ENCODE measurements around the gene DNAJC7. TPM values are rescaled to one million over a fixed set of nuclear protein-coding genes. Genes with fewer than 3 reads are reported as not detected.
"Not testable (repeated sequence)": the region's sequence is repeated elsewhere in the genome, so short reads cannot be mapped to it uniquely, and the experiment has no call there.

The DNAJC7 gene
- total RNA-seq, 2 experiments from 2014 or later: 79.7 to 80.9 TPM

- CTCF ChIA-PET: interaction anchor here (0.6 to 13.7 kb wide), 14 partner anchors 11 to 512 kb away, joined by 3 to 211 read pairs (median 3); partner anchors contain the start of genes C17orf113, DHX58, KAT2A and NAGLU
- peaks cover 27% of the 10 kb centered on the region for H3K4me1 Mint-ChIP-seq (ENCODE audit: low read depth)
- POLR2A ChIA-PET: interaction anchor here (0.5 to 1.1 kb wide), 4 partner anchors 11 to 1955 kb away, joined by 3 to 4 read pairs (median 3); partner anchors contain the start of gene DHX58
- DNase-seq: no peak
- no peak overlapping the region for H3K4me3 Mint-ChIP-seq
- intact Hi-C loops (cut with micrococcal nuclease): no loop called here
- H3K27ac Mint-ChIP-seq: no peak overlapping the region
- H3K9me3 Mint-ChIP-seq: no peaks in the 10 kb centered on the region
- peaks cover 8% of the 10 kb centered on the region for H3K36me3 Mint-ChIP-seq
- no peaks in the 10 kb centered on the region for H3K27me3 Mint-ChIP-seq
These were observed 6.5 kb upstream of the DNAJC7 start for GRCh38 chr17:42023524-42024349.

- intact Hi-C loops (cut with micrococcal nuclease); H3K9me3 Mint-ChIP-seq; H3K27me3 Mint-ChIP-seq; H3K27ac Mint-ChIP-seq; DNase-seq: not testable (repeated sequence)
- ChIA-PET POLR2A (interaction anchor here (0.6 to 3.5 kb wide), 6 partner anchors 25 to 399 kb away, joined by 3 to 13 read pairs (median 3); partner anchors contain the start of gene KAT2A), CTCF (interaction anchor here (0.9 to 13.7 kb wide), 16 partner anchors 11 to 353 kb away, joined by 3 to 211 read pairs (median 4); partner anchors contain the start of genes DHX58, KAT2A, ODAD4 and ZNF385C)
- peak overlapping the region; percentile 82 for H3K4me3 Mint-ChIP-seq
- peaks cover 40% of the 10 kb centered on the region for H3K4me1 Mint-ChIP-seq (ENCODE audit: low read depth)
- H3K36me3 Mint-ChIP-seq: peaks cover 17% of the 10 kb centered on the region
These were observed 3.6 kb upstream of the DNAJC7 start for GRCh38 chr17:42020845-42021244.

- Mint-ChIP-seq H3K36me3 (peaks cover 22% of the 10 kb centered on the region), H3K27me3 (no peaks in the 10 kb centered on the region), H3K4me1 (ENCODE audit: low read depth) (peaks cover 47% of the 10 kb centered on the region), H3K4me3 (peak within 1 kb of the TSS; percentile 96), H3K27ac (peak within 1 kb of the TSS; percentile 38), H3K9me3 (no peaks in the 10 kb centered on the region)
- POLR2A ChIA-PET: interaction anchor here (0.6 to 3.5 kb wide), 5 partner anchors 16 to 101 kb away, joined by 3 to 13 read pairs (median 3); partner anchors contain the start of gene KAT2A
- intact Hi-C loops (cut with micrococcal nuclease): loop anchor here (2.0 to 10.0 kb wide), 3 partner anchors 93 to 165 kb away; partner anchors contain the start of genes DHX58, HCRT, KCNH4 and KLHL11
- CTCF ChIA-PET: interaction anchor here (0.6 to 13.7 kb wide), 24 partner anchors 10 to 293 kb away, joined by 3 to 211 read pairs (median 4); partner anchors contain the start of genes ACLY, CNP, DHX58 and KAT2A
- peak; percentile 97 for DNase-seq
These were observed 2.5 kb upstream of the DNAJC7 start, which contains the start of gene NKIRAS2 for GRCh38 chr17:42019509-42020404. TSS of gene NKIRAS2 (plus strand) at chr17:42020090. CDS start at chr17:42021578, 1,488 bp downstream.

- intact Hi-C loops (cut with micrococcal nuclease): loop anchor here (2.0 to 10.0 kb wide), 3 partner anchors 94 to 166 kb away; partner anchors contain the start of genes DHX58, HCRT, KCNH4 and KLHL11
- POLR2A ChIA-PET: interaction anchor here (1.1 to 3.5 kb wide), 5 partner anchors 7 to 101 kb away, joined by 3 to 33 read pairs (median 8); partner anchors contain the start of genes CNP, KAT2A and ODAD4
- peak overlapping the region; percentile 96 for H3K4me3 Mint-ChIP-seq
These were observed 1.7 kb upstream of the DNAJC7 start for GRCh38 chr17:42018988-42019387.

GRCh38 chr17:42018339-42018738 is 1.1 kb upstream of the DNAJC7 start:
- H3K9me3 Mint-ChIP-seq: no peaks in the 10 kb centered on the region
- H3K27ac Mint-ChIP-seq: peak overlapping the region; percentile 92
- CTCF ChIA-PET: interaction anchor here (0.6 to 13.7 kb wide), 8 partner anchors 7 to 780 kb away, joined by 3 to 211 read pairs (median 8); partner anchors contain the start of genes CNP, COA3, DHX58 and KAT2A
- intact Hi-C loops (cut with micrococcal nuclease): loop anchor here (2.0 to 10.0 kb wide), 3 partner anchors 94 to 166 kb away; partner anchors contain the start of genes DHX58, HCRT, KCNH4 and KLHL11
- H3K27me3 Mint-ChIP-seq: no peaks in the 10 kb centered on the region
- H3K36me3 Mint-ChIP-seq: peaks cover 20% of the 10 kb centered on the region
- H3K4me1 Mint-ChIP-seq (ENCODE audit: low read depth): peaks cover 48% of the 10 kb centered on the region
- H3K4me3 Mint-ChIP-seq: peak overlapping the region; percentile 96
- no peak for DNase-seq
- POLR2A ChIA-PET: interaction anchor here (1.0 to 3.5 kb wide), 12 partner anchors 8 to 330 kb away, joined by 3 to 33 read pairs (median 4); partner anchors contain the start of genes ACLY, CNP, DHX58 and EIF1

More at GRCh38 chr17:42018988-42019387, 1.7 kb upstream of the DNAJC7 start:
- H3K9me3 Mint-ChIP-seq: no peaks in the 10 kb centered on the region
- CTCF ChIA-PET: interaction anchor here (0.6 to 13.7 kb wide), 11 partner anchors 12 to 779 kb away, joined by 3 to 211 read pairs (median 5); partner anchors contain the start of genes CNP, COA3, DHX58 and KAT2A
- peaks cover 20% of the 10 kb centered on the region for H3K36me3 Mint-ChIP-seq
- H3K27me3 Mint-ChIP-seq: no peaks in the 10 kb centered on the region
- peaks cover 44% of the 10 kb centered on the region for H3K4me1 Mint-ChIP-seq (ENCODE audit: low read depth)
- DNase-seq: no peak
- no peak overlapping the region for H3K27ac Mint-ChIP-seq

- ChIA-PET CTCF (interaction anchor here (0.9 to 13.7 kb wide), 9 partner anchors 8 to 591 kb away, joined by 3 to 211 read pairs (median 6); partner anchors contain the start of genes C17orf113, CNP, DHX58 and KAT2A), POLR2A (interaction anchor here (0.6 to 3.5 kb wide), 16 partner anchors 9 to 329 kb away, joined by 3 to 33 read pairs (median 4); partner anchors contain the start of genes ACLY, CNP, DHX58 and EIF1)
- intact Hi-C loops (cut with micrococcal nuclease): loop anchor here (2.0 to 10.0 kb wide), 4 partner anchors 51 to 167 kb away; partner anchors contain the start of genes CNP, DHX58, HCRT and KCNH4
- no peaks in the 10 kb centered on the region for H3K9me3 Mint-ChIP-seq
- peak overlapping the region; percentile 96 for H3K4me3 Mint-ChIP-seq
- H3K27me3 Mint-ChIP-seq: no peaks in the 10 kb centered on the region
- H3K36me3 Mint-ChIP-seq: peaks cover 20% of the 10 kb centered on the region
- DNase-seq: peak; percentile 58
- H3K4me1 Mint-ChIP-seq (ENCODE audit: low read depth): peaks cover 51% of the 10 kb centered on the region
- H3K27ac Mint-ChIP-seq: peak overlapping the region; percentile 92
These were observed 594 bp upstream of the DNAJC7 start for GRCh38 chr17:42017866-42018200.

- ChIA-PET CTCF (interaction anchor here (1.4 to 13.7 kb wide), 5 partner anchors 9 to 519 kb away, joined by 4 to 211 read pairs (median 20); partner anchors contain the start of genes CNP, DHX58, KAT2A and NAGLU), POLR2A (interaction anchor here (0.6 to 3.3 kb wide), 6 partner anchors 30 to 443 kb away, joined by 3 to 33 read pairs (median 3); partner anchors contain the start of genes CNP and STAT5A)
- Mint-ChIP-seq H3K27me3 (no peaks in the 10 kb centered on the region), H3K4me3 (peak overlapping the region; percentile 96), H3K9me3 (no peaks in the 10 kb centered on the region), H3K27ac (peak overlapping the region; percentile 98), H3K36me3 (peaks cover 17% of the 10 kb centered on the region), H3K4me1 (ENCODE audit: low read depth) (peaks cover 61% of the 10 kb centered on the region)
- intact Hi-C loops (cut with micrococcal nuclease): loop anchor here (2.0 to 10.0 kb wide), 3 partner anchors 50 to 168 kb away; partner anchors contain the start of genes CNP, HCRT, KCNH4 and KLHL11
- DNase-seq: peak; percentile 39
These were observed 818 bp downstream of the DNAJC7 start for GRCh38 chr17:42016411-42016831.

- intact Hi-C loops (cut with micrococcal nuclease): loop anchor here (10.0 kb wide), 2 partner anchors 149 to 171 kb away; partner anchors contain the start of genes HCRT, KCNH4 and KLHL11
- CTCF ChIA-PET: interaction anchor here (1.2 kb wide), 1 partner anchor 92 kb away, joined by 3 read pairs; no protein-coding TSS in a partner anchor
- Mint-ChIP-seq H3K4me1 (ENCODE audit: low read depth) (peaks cover 63% of the 10 kb centered on the region), H3K36me3 (peaks cover 27% of the 10 kb centered on the region)
- H3K9me3 Mint-ChIP-seq, DNase-seq, H3K27me3 Mint-ChIP-seq, H3K27ac Mint-ChIP-seq, POLR2A ChIA-PET, H3K4me3 Mint-ChIP-seq: not testable (repeated sequence)
These were observed 3.5 kb downstream of the DNAJC7 start for GRCh38 chr17:42013740-42014139.

GRCh38 chr17:42012363-42012762 is 4.9 kb downstream of the DNAJC7 start:
- intact Hi-C loops (cut with micrococcal nuclease): loop anchor here (10.0 kb wide), 2 partner anchors 148 to 172 kb away; partner anchors contain the start of genes HCRT, KCNH4 and KLHL11
- H3K27me3 Mint-ChIP-seq, H3K4me3 Mint-ChIP-seq, DNase-seq, H3K27ac Mint-ChIP-seq, H3K9me3 Mint-ChIP-seq: not testable (repeated sequence)
- ChIA-PET POLR2A (interaction anchor here (0.6 kb wide), 1 partner anchor 9 kb away, joined by 3 read pairs; no protein-coding TSS in a partner anchor), CTCF (interaction anchor here (1.1 to 1.3 kb wide), 2 partner anchors 11 to 47 kb away, joined by 4 read pairs; no protein-coding TSS in a partner anchor)
- peaks cover 58% of the 10 kb centered on the region for H3K4me1 Mint-ChIP-seq (ENCODE audit: low read depth)
- H3K36me3 Mint-ChIP-seq: peaks cover 27% of the 10 kb centered on the region

- peaks cover 56% of the 10 kb centered on the region for H3K4me1 Mint-ChIP-seq (ENCODE audit: low read depth)
- ChIA-PET CTCF (no interaction called here), POLR2A (no interaction called here)
- H3K27me3 Mint-ChIP-seq: no peaks in the 10 kb centered on the region
- H3K4me3 Mint-ChIP-seq: no peak overlapping the region
- H3K36me3 Mint-ChIP-seq: peaks cover 17% of the 10 kb centered on the region
- no peaks in the 10 kb centered on the region for H3K9me3 Mint-ChIP-seq
- intact Hi-C loops (cut with micrococcal nuclease): loop anchor here (10.0 kb wide), 2 partner anchors 146 to 174 kb away; partner anchors contain the start of genes HCRT, KCNH4 and KLHL11
- peak overlapping the region; percentile 45 for H3K27ac Mint-ChIP-seq
- DNase-seq: no peak
These were observed 6.2 kb downstream of the DNAJC7 start for GRCh38 chr17:42010898-42011516.

Measured in activated CD4-positive, alpha-beta memory T cell treated with anti-CD3 and anti-CD28 coated beads for 36 hours (primary cell).